MM.1S (cell line): ENCODE measurements around the gene GPANK1.

Source experiments
- EZH2 ChIP-seq: fragments of 300-600 bp; sonication (generic); optimal IDR thresholded peaks from 2 replicates; pipeline ENCODE3; 2017; ENCODE audit warnings: low read depth, mild to moderate bottlenecking, antibody characterized with exemption, low read length, mixed read lengths
- TF ChIP-seq, protein P1 (sequence below): fragments of 300-600 bp; sonication (generic); IDR thresholded peaks from 2 replicates; pipeline ENCODE4 v1.5.1; 2016; ENCODE audit warnings: antibody characterized with exemption, low read length, mixed read lengths

DNA sequence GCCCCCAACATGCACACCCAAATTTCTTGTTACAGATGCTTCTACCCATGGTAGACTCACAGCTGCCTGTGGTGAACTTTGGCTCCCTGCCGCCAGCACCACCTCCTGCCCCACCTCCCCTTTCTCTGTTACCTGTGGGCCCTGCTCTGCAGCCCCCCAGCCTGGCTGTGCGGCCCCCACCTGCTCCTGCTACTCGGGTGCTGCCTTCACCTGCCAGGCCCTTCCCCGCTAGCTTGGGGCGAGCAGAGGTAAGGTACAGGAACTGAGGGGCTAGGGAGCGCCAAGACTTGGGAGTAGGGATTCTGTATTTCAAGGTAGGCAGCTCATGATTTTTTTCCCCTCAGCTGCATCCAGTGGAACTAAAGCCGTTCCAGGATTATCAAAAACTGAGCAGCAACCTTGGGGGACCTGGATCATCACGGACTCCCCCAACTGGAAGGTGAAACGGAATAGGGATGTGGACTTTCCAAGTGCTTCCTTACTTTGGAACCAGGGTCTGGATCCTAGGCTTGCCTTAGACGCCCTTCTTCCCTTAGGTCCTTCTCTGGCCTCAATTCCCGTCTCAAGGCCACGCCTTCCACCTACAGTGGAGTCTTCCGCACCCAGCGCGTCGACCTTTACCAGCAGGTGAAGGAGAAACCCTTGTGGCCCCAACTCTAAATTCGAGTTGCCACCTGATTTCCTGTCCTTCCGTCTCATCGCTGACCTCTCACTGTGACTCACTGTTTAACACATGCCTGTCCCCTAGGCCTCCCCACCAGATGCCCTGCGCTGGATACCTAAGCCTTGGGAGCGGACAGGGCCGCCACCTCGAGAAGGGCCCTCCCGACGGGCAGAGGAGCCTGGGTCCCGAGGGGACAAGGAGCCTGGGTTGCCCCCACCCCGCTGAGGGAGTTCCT is 27.9 kb downstream of the GPANK1 start:
- TF ChIP-seq, protein P1, sequence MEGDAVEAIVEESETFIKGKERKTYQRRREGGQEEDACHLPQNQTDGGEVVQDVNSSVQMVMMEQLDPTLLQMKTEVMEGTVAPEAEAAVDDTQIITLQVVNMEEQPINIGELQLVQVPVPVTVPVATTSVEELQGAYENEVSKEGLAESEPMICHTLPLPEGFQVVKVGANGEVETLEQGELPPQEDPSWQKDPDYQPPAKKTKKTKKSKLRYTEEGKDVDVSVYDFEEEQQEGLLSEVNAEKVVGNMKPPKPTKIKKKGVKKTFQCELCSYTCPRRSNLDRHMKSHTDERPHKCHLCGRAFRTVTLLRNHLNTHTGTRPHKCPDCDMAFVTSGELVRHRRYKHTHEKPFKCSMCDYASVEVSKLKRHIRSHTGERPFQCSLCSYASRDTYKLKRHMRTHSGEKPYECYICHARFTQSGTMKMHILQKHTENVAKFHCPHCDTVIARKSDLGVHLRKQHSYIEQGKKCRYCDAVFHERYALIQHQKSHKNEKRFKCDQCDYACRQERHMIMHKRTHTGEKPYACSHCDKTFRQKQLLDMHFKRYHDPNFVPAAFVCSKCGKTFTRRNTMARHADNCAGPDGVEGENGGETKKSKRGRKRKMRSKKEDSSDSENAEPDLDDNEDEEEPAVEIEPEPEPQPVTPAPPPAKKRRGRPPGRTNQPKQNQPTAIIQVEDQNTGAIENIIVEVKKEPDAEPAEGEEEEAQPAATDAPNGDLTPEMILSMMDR: no peak
- no peak for TF ChIP-seq EZH2
